Activated naive CD4-positive, alpha-beta T cell treated with Interleukin-2 at 50 U/mL for 16 hours (primary cell): ENCODE measurements around the gene PCSK2.

Experiments used
- DNase-seq: peaks from one replicate; pipeline ENCODE4 v3.0.0-alpha.2; 2020

The PCSK2 gene

GRCh38 chr20:17262786-17263185 is 35.9 kb downstream of the PCSK2 start:
- DNase-seq, result no peak

- no peak for DNase-seq
Measured at GRCh38 chr20:17273717-17274116, 46.9 kb downstream of the PCSK2 start.

GRCh38 chr20:17276101-17276500 is 49.3 kb downstream of the PCSK2 start:
- no peak for DNase-seq

- no peak for DNase-seq
Measured at GRCh38 chr20:17281478-17281877, 54.6 kb downstream of the PCSK2 start.

GRCh38 chr20:17282501-17282900 is 55.7 kb downstream of the PCSK2 start:
- DNase-seq, result no peak

- no peak for DNase-seq
Measured at GRCh38 chr20:17287503-17287902, 60.7 kb downstream of the PCSK2 start.

GRCh38 chr20:17287998-17288397 is 61.2 kb downstream of the PCSK2 start:
- DNase-seq, result no peak

- no peak for DNase-seq
Measured at GRCh38 chr20:17295151-17295726, 68.4 kb downstream of the PCSK2 start.

GRCh38 chr20:17295991-17296390 is 69.2 kb downstream of the PCSK2 start:
- no peak for DNase-seq

- DNase-seq, result no peak
Measured at GRCh38 chr20:17298171-17298570, 71.3 kb downstream of the PCSK2 start.

GRCh38 chr20:17298751-17299150 is 71.9 kb downstream of the PCSK2 start:
- no peak for DNase-seq

GRCh38 chr20:17300113-17300512 is 73.3 kb downstream of the PCSK2 start:
- no peak for DNase-seq

GRCh38 chr20:17304774-17305173 is 77.9 kb downstream of the PCSK2 start:
- no peak for DNase-seq

GRCh38 chr20:17306427-17306826 is 79.6 kb downstream of the PCSK2 start:
- no peak for DNase-seq

- no peak for DNase-seq
Measured at GRCh38 chr20:17314264-17314663, 87.4 kb downstream of the PCSK2 start.

GRCh38 chr20:17315407-17316231 is 88.8 kb downstream of the PCSK2 start:
- no peak for DNase-seq

- DNase-seq, result no peak
Measured at GRCh38 chr20:17316316-17317038, 89.6 kb downstream of the PCSK2 start.

GRCh38 chr20:17317341-17317740 is 90.5 kb downstream of the PCSK2 start:
- no peak for DNase-seq

- DNase-seq, result no peak
Measured at GRCh38 chr20:17320456-17320855, 93.6 kb downstream of the PCSK2 start.

- no peak for DNase-seq
Measured at GRCh38 chr20:17326096-17326495, 99.3 kb downstream of the PCSK2 start.

- no peak for DNase-seq
Measured at GRCh38 chr20:17327185-17328148, 100.6 kb downstream of the PCSK2 start.

- DNase-seq, result no peak
Measured at GRCh38 chr20:17334932-17335331, 108.1 kb downstream of the PCSK2 start.

GRCh38 chr20:17339000-17339399 is 112.2 kb downstream of the PCSK2 start:
- DNase-seq, result no peak
